ENCODE data around the gene MIER1. TPM values are rescaled to one million over a fixed set of nuclear protein-coding genes. Genes with fewer than 3 reads are reported as not detected.

MIER1 gene
- total and polyA plus RNA-seq, 9 of the 15 experiments (the other 6 are each of a cell fraction or from before 2014, with no cell fraction given): 13.9 to 34.8 (median 21.5) TPM

DNA sequence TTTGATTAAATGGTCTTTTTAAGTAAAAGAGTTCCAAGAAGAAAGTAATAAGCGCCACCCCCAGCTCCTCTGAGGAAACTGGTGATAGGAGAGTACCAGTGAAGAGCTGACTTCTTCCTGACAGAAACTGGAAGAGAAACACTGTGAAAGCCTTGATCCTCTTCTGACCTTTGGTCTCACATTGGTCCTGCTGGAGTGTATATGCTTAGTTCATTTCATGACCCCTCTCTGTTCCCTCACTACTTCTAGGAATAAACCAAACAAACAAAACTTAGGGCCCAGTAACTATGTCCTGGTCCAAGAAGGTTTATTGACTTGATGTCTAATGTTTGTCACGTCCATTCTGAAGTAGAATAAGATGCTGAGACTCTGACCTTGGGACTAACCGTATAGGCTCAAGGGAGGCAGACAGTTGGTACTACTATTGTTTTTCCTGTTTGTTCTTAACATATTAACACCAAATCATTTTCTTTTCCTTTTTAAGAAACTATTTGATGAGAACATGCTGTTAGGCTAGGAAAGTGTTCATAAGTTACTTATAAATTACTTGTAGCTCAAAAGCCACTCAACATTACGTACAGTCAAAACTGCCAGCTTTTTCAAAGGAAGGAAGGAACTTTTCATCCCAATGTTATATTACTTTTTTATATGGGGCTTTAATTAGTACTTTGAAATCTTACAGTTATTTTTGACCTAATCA is 57.9 kb downstream of the MIER1 start (continued):
- TF ChIP-seq NCOR1 (IDR thresholded peaks at IDR 0.05): no peak

DNA sequence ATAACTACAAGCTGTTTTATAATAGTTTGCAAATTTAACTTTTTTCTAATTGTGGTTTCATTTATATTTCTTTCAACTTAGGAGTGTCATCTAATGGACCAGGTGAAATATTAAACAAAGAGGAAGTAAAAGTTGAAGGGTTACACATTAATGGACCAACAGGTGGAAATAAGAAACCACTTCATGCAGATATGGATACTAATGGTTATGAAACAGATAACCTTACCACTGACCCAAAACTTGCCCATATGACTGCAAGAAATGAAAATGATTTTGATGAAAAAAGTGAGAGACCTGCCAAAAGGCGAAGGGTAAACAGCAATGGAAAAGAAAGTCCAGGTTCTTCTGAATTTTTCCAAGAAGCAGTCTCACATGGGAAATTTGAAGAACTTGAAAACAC is 59.7 kb downstream of the MIER1 start:
- no peak overlapping the region for H3K4me3 ChIP-seq
- CTCF ChIA-PET (ENCODE audit: low intra/inter-chr PET ratio): no interaction called here
- DNase-seq (ENCODE audit: extremely low read depth in 1 of 4, low spot score in 3 of 4) (no peak), ATAC-seq (no peak), FAIRE-seq (no peak)
- no peaks in the 10 kb centered on the region for H3K27me3 ChIP-seq (ENCODE audit: control insufficient read depth in 2 of 2, insufficient read depth in 2 of 2, low read length in 2 of 2)
- TF ChIP-seq GMEB1 (CRISPR knock-in tag; IDR thresholded peaks at IDR 0.05): no peak
- TF ChIP-seq SMARCC2 (IDR thresholded peaks at IDR 0.05; ENCODE audit: low read depth): no peak
- TF ChIP-seq THRB (CRISPR knock-in tag; conservative IDR thresholded peaks at IDR 0.05): no peak
- intact Hi-C loops (cut with micrococcal nuclease): no loop called here
- H3K9me3 ChIP-seq (replicated peaks; ENCODE audit: control insufficient read depth, insufficient read depth, low read depth, low read length): no peaks in the 10 kb centered on the region
- H3K9me1 ChIP-seq (ENCODE audit: control insufficient read depth, insufficient read depth, low read length): no peaks in the 10 kb centered on the region
- no peak overlapping the region for H3K9ac ChIP-seq (ENCODE audit: insufficient read depth in 1 of 2, low read depth in 2 of 2, low read length in 2 of 2)
- WGBS (ENCODE audit: insufficient coverage, low coverage, missing lambda C conversion rate): 94% methylated on average over 1 of the region's 1 CpG
- BruUV-seq (replicated peaks): no TSS peak
- no peak overlapping the region for H2AFZ ChIP-seq (ENCODE audit: low read depth, low read length)
- no peaks in the 10 kb centered on the region for H4K20me1 ChIP-seq (replicated peaks; ENCODE audit: control insufficient read depth, insufficient read depth, low read length)
- POLR2A ChIA-PET: no interaction called here
- no peaks in the 10 kb centered on the region for H3K4me1 ChIP-seq (replicated peaks in 1 of 2; ENCODE audit: control insufficient read depth in 2 of 2, insufficient read depth in 2 of 2, low read length in 2 of 2)
- peaks cover 94% of the 10 kb centered on the region for H3K36me3 ChIP-seq (ENCODE audit: control insufficient read depth, insufficient read depth, low read length)
- H3K4me2 ChIP-seq (ENCODE audit: insufficient read depth, low read length): no peak overlapping the region
- H3K27ac ChIP-seq (ENCODE audit: extremely low read depth, low read depth, low read length): no peak overlapping the region
- H3K79me2 ChIP-seq (ENCODE audit: control insufficient read depth, insufficient read depth, low read length): no peaks in the 10 kb centered on the region
- in situ Hi-C loops (cut with MboI): loop anchor here (25.0 kb wide), 1 partner anchor 503 kb away; no protein-coding TSS in a partner anchor

Data from K562 (cell line).